ENCODE measurements around the gene MPHOSPH9.

Gene MPHOSPH9, protein sequence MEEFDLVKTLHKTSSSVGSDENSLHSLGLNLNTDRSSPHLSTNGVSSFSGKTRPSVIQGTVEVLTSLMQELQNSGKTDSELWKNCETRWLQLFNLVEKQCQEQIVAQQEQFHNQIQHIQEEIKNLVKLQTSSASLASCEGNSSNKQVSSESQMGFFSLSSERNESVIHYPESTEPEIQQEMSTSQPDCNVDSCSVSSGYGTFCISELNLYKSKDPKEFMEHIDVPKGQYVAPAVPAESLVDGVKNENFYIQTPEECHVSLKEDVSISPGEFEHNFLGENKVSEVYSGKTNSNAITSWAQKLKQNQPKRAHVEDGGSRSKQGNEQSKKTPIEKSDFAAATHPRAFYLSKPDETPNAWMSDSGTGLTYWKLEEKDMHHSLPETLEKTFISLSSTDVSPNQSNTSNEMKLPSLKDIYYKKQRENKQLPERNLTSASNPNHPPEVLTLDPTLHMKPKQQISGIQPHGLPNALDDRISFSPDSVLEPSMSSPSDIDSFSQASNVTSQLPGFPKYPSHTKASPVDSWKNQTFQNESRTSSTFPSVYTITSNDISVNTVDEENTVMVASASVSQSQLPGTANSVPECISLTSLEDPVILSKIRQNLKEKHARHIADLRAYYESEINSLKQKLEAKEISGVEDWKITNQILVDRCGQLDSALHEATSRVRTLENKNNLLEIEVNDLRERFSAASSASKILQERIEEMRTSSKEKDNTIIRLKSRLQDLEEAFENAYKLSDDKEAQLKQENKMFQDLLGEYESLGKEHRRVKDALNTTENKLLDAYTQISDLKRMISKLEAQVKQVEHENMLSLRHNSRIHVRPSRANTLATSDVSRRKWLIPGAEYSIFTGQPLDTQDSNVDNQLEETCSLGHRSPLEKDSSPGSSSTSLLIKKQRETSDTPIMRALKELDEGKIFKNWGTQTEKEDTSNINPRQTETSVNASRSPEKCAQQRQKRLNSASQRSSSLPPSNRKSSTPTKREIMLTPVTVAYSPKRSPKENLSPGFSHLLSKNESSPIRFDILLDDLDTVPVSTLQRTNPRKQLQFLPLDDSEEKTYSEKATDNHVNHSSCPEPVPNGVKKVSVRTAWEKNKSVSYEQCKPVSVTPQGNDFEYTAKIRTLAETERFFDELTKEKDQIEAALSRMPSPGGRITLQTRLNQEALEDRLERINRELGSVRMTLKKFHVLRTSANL

DNA sequence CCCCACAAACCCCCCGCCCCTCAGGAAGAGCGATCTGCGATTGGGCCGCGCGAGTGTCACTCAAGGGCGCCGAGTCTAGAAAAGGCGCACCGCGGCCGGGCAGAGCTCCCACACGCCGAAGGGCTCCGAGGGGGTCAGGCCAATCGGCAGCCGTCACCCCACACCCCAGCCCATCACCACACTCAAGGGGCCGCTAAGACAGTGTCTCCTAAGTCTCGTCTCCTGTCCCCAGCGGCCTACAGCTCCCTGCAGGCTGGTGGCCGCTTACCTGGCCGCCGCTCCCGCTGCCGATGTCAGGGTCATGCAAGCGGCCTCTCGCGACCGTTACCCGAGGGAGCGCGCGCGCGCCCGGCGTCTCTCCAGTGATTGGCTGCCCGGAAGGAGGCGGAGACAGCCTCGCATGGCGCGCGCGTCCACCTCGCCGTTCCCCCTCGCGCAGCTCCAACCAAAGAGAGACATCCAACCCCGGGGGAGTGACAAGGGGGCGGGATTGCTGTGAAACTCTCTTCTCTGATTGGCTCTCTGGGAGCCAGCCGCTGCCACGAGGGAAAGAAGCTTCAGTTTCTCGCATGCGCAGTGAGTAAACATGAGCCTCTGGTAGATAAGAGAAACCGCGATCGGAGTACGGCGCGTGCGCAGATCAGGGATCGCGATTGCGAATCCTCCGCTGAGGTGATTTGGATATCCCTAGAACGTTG lies at the start of gene MPHOSPH9, which contains the start of gene MTRFR:
Gene MPHOSPH9 (minus strand): TSS at position 335 of the 698 bp plus-strand sequence. CDS start 2,777 bp downstream, outside the sequence.
Gene MTRFR (plus strand): TSS at position 630 of the 698 bp plus-strand sequence. CDS start 20,239 bp downstream, outside the sequence.
- peak; percentile 99 for DNase-seq

GRCh38 chr12:123282111-123282510 lies 49.2 kb upstream of the MPHOSPH9 start:
- no peak for DNase-seq

DNA sequence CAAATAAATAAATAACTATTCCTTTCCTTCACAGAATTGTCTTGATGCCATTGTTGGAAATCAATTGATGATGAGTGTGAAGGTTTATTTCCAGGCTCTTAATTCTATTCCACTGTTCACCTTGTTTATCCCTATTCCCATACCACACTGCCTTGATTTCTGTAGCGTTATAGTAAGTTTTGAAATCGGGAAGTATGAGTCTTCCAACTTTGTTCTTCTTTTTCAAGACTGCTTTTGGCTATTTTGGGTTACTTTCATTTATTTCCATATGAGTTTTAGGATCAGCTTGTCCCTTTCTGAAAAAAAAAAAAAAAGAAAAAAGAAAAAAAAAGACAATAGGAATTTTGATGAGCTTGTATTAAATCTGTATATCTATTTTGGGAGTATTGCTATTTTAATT lies 48.0 kb upstream of the MPHOSPH9 start:
- DNase-seq, result no peak

GRCh38 chr12:123278101-123278627 lies 45.2 kb upstream of the MPHOSPH9 start:
- DNase-seq, result no peak

GRCh38 chr12:123273166-123273565 lies 40.2 kb upstream of the MPHOSPH9 start:
- DNase-seq, result no peak

DNA sequence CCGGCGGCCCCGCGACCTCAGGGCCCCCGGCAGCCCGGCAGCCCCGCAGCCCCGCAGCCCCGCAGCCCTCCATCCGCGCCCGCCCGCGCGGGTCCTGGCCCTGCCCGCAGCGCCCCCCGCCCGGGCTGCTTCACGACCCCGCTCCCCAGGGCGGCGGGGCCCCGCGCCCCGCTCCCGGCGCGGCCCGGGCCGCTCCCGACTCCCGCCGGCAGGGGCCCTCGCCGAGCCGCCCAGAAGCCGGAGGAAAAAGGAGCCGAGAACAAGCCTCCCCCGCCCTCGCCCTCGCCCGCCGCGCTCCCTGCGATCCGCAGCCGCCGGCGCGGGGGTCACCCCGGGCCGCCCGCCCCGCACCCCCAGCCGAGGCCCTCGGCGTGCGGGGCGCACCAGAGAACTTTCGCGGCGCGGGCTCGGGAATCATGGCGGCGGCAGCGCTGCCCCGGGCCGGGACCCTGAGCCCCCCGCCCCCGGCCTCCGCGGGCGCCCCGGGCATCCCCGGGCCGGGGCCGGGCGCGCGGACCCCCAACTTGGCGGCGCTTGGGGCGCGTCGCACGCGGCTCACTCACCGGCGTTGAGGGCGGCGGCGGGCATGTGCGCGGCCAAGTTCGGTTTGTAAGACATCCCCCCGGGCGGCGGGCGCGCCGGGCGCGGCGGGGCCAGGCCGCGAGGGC lies 38.2 kb upstream of the MPHOSPH9 start:
- DNase-seq, result no peak

GRCh38 chr12:123270214-123271000 lies 37.5 kb upstream of the MPHOSPH9 start:
- DNase-seq, result no peak

DNA sequence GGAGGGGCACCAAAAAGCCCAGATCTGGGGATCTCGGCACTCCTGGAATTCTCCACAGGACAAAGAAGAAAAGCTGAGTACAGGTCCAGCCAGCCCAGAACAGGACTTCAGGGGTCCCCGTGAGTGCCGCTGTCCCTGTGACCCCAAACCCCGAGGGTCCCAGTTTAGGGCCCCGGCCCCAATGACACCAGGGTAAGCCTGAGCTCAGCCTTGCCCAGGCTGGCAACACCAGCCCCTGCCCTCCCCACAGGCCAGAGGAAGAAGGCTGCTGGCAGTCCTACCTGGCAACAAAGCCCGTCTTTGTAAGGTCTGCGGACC lies 36.9 kb upstream of the MPHOSPH9 start:
- no peak for DNase-seq

- peak; percentile 59 for DNase-seq
Measured at GRCh38 chr12:123269395-123269892, 36.5 kb upstream of the MPHOSPH9 start.

DNA sequence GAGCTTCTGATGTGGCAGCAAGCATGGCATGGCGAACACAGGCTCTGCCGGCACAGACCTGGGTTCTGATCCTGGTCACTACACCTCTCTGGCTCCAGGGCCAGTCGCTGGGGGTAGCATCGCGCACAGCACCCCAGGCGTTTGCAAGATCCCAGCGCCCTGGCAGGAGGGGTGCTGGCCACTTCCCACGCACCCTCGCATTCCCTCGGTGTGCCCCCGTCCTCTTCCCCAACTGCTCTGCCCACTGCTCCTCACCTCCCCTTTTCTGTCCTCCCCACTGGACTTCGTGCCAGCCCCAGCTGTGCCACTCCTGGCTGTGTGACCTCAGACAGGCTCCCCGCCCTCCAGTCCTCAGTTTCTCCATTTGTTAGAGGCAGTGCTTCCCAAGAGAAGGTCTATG lies 35.9 kb upstream of the MPHOSPH9 start:
- DNase-seq, result no peak

DNA sequence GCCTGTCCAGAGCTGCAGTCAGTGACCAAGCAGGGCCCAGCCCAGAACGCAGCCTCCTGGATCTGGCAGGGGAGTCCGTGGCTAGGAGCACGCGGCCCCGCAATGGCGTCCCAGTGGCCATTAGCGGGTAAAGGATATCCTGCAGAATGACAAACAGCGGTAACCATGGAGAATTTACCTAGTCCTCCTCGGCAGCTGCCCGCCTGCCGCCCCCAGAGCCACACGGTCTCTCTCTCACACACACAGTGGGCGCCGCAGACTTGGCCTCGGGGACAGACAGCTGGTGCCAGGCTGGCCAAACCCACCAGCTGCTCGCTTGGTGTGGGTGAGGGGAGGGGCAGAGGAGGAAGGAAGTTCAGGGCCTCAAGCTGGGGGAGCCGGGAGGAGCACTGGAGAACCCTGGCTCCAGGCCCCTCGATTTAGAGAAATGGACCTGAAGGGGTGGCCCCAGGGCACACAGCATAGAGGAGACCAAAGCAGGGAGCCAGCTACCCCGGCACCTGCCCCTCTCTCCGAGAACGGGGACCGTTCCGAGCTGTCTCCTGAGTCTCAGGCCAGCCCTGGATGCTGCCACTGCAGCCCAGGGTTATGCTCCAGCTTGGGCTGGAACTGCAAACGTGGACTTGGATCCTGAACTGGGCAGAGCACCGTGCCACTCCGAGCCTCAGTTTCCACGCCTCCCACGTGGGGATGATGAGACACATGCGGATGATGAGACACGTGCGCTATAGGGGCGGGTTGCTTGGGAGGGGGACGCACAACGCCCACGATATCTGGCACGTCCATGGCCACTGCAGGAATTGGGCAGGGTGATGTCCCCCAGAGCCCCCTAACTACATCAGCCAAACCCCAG lies 35.3 kb upstream of the MPHOSPH9 start:
- DNase-seq, result peak; percentile 12

- DNase-seq, result no peak
Measured at GRCh38 chr12:123267335-123267920, 34.5 kb upstream of the MPHOSPH9 start.

GRCh38 chr12:123266679-123267277 lies 33.8 kb upstream of the MPHOSPH9 start:
- no peak for DNase-seq

DNA sequence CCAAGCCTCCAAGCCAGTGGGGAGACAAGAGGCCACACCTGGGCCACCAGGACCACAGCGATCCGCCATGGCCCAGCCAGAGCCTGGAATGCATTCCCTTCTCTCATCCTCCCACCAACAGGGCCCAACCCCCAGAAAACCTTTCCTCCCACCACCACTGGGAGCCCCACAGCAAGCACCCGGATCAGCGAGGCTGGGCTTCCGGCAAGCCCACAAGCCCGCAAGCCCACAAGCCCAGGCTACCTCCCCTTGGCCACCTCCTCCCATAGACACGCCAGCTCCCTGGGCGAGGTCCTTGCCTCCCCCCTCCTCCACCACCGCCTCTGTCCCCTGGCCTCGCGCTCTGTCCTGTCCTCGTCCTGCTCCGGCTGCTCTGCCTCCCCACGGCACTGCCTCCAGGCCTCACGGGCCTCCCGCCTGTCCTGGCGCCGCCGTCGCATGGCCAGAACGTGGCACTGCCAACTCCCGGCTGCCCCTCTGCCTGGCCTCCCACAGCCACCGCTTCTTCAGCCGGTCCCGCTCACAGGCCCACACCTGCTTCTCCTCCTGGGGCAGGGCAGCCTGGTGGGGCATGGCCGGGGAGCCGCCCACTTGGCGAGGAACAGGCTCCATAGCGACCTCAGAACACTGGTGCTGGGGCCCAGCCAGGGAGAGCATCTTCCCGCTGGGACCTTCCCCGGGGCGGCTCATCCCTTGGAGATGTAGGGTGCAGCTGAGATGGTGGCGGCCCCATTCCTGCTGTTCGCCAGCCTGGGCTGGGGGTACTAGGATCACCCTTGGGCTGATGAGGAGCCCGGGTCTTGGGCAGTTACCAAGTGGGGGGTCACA lies 33.1 kb upstream of the MPHOSPH9 start:
- DNase-seq, result no peak

DNA sequence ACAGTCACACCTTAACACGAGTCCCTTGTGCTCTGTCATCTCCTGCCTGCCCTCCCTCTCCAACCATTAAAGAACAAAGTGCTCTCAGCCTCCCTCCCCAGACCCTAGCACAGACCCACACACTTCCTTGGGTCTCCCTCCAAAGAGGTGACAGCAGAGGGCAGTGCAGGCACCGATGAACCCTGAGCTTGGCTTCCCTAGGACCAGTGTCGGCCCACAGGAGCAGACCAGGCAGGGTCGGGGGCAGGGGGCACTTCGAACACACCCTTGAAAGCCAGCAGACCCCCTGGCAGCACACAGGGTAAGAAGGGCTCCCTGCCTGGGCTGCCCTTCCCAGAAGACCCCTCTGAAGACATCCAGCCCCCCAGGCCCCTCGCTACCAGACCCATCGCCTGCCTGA lies 31.7 kb upstream of the MPHOSPH9 start:
- no peak for DNase-seq

- no peak for DNase-seq
Measured at GRCh38 chr12:123263196-123263817, 30.4 kb upstream of the MPHOSPH9 start.

DNA sequence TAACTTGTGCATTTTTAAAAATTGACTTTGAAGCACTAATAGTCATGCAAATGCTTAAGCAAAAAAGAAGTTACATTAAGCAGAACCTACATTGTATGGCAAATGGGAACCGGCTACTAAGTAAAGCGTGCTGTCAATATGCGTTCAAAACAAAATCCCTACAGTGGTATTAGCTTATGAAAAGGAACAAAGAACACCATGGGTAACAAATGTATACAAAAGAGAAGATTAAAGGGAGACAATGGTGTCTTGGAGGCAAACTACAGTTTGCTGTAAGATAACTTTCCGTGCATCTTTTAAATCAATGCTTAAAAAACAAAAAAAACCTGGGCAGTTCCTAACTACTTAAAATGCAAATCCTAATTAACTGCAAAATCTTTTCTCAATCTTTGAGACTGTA lies 28.3 kb upstream of the MPHOSPH9 start:
- DNase-seq, result no peak
